SH-SY5Y (cell line): ENCODE data around the gene PTPRK.

Experiments
- GATA2 ChIP-seq: IDR thresholded peaks from 2 replicates; pipeline ENCODE4 v1.6.1; 2011; ENCODE audit warnings: mild to moderate bottlenecking, low read depth, low read length
- GATA3 ChIP-seq: IDR thresholded peaks from 2 replicates; pipeline ENCODE4 v1.6.1; 2011; ENCODE audit warnings: low read depth, mild to moderate bottlenecking, low read length, moderate library complexity

PTPRK gene

DNA sequence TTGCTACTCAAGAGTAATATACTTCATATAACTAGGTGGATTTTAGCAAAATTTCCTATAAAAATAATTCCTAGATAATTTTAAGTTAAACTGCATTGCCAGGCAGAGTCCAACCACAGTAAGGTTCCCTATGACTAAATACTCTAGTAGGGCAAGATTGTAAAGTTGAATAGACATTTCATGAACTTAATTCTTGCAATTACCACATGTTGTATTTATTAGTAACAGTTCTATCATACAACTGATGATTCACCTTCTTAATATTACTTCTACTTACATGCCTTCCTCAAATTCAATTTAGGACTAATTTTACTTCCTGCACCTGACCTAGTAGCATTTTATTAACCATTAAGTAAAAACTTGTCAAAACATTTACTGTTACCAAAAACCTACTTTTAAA lies 352.8 kb downstream of the PTPRK start:
- TF ChIP-seq GATA2 (no peak), GATA3 (no peak)

DNA sequence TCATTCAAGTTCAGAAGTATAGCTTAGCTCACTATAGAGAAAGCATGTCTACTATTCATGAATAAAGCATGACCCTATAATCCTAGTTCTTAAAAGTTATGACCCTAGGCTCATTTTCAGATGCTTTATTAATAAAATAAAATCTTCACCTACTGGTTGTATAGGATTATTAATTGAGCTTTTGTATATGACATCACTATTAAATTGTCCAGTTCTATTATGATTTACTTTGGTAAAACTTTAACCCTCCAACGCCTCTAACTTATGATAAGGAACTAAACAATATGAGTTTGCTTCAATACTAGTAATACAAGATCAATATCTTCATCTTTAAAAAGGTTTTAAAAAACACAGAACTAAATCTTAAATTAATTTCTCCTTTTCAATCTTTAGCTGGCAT lies 356.1 kb downstream of the PTPRK start:
- TF ChIP-seq GATA2: no peak
- no peak for TF ChIP-seq GATA3

DNA sequence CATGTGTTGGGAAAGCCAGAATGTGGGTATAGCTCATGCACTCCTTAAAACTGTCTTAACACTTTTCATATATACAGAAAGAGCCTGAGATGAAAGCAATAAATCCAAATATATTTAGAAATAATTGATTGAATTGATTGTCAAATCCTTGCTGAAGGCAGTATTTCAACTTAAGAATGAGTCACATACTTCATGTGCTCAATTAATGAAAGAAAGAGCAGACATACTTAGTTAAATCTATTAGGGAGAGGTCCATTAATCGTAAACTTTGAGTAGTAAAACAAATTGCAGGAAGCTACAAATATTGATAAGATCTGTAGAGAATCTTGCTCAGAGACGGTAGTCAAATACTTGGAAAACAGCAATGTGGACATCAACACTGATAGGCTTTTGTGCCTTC lies 358.0 kb downstream of the PTPRK start:
- TF ChIP-seq GATA3: no peak
- no peak for TF ChIP-seq GATA2

DNA sequence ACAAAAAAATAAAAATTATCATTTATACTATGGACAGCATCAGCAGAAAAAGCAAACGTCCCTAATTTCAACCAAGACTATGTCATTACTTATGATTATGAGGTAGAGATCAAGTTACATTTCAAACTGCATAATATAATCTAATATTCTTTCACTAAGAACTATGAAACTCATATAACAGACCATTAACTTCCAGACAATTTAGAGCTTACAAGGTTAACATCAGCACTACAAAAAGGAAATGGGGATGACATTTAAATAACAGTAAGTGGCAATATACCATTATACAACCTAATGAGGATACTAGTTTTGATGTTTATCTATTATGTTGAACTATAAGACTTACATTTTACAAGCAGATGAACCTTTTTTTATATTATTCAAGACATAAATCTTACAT lies 358.6 kb downstream of the PTPRK start:
- no peak for TF ChIP-seq GATA3
- TF ChIP-seq GATA2: no peak

DNA sequence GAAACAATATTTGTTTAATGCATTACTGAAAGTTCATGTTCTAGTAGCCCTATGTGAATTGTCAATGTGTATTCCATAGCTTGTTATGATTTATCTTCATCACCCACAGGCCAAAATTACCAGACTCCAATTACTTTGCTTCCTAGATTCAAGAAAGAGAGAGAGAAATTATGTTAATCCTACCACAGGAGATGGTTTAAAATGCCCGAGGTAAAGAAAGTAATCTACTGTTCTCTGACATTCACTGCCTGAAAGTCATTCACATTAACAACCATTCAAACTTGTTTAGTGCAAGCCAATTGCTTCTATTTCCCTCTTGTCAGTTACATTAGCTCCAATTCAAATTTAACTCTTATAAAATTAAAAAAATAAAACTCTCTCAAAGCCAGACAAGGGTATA lies 359.1 kb downstream of the PTPRK start:
- TF ChIP-seq GATA3 (no peak), GATA2 (no peak)

DNA sequence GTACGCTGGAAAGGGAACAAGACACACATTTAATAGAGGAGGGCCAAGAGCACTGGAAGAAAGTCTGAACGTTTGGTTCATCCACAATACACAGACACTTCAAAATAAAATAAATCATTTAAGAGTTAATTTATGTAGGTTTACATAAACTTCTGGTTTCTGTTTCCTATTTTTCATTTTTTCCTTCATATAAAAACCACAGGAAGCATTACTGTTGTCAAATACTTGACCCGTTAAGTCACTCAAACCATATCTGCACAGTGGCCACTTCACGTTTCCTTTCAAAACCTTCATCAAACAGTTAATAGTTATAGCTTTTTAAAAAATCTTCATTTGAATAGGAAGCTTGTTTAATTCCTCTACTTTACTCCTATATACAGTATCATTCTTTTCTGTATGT lies 361.9 kb downstream of the PTPRK start:
- TF ChIP-seq GATA3: no peak
- no peak for TF ChIP-seq GATA2

DNA sequence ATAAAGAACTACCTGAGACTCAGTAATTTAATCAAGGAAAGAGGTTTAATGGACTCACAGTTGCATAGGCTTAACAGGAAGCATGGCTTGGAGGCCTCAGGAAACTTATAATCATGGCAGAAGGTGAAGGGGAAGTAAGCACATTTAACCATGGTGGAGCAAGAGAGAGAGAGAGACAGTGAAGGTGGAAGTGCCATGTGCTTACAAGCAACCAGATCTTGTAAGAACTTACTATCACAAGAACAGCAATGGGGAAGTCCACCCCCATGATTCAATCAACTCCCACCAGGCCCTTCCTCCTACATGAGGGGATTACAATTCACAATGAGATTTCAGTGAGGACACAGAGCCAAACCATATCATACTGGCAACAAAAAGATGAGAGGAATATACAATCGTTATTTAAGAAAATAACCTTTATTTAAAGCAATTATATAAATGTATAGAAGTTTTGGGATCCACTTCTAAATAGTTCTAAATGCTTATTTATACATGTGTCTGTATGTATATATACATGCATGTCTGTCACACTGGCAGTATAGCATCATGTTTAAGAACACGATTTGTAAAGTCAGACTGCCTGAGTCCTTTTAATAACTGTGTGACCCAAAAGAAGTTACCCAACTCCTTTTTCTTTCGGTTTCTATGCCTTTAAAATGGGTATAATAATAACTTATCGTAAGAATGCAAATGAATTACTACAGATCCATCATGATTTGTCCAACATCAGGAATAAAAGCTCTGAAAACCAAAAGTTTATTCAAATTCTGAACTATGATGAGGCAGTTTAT lies 363.9 kb downstream of the PTPRK start:
- TF ChIP-seq GATA2 (no peak), GATA3 (no peak)

DNA sequence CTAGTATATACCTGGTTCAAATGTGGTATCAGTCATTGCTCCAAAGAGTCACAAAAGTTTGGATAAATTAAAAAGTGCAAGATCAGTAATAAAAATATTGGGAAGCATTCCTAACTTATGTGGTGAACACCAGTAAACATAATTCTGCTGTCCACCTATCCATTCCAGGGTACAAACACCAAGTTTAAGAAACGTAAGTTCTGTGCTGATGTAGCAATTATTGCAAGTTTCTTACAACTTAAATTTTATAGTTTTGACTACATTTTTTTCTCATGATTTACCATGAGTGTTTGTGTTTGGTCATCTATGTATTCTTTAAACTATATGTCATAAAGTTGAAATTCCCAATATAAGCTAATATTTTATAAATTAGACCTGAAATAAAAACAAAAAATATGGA lies 364.6 kb downstream of the PTPRK start:
- TF ChIP-seq GATA3 (no peak), GATA2 (no peak)

DNA sequence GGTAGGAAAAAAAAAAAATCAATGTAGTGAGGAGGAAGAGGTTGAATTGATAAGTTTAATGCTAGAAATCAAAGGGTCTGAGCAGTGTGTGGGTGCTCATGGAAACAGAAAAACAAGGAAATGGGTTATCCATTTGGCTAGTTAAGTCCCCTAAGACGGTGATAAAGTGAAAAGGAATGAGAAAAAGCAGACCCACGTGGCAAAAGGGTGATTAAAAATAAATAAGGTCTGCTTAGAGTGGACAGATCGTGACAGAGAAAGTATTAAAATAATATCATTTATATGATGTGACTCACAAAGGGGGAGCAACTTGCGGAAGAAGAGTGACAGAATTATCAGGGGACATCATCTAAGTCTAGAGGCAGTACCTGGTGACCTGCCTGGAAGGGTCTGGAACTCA lies 367.8 kb downstream of the PTPRK start:
- no peak for TF ChIP-seq GATA3

DNA sequence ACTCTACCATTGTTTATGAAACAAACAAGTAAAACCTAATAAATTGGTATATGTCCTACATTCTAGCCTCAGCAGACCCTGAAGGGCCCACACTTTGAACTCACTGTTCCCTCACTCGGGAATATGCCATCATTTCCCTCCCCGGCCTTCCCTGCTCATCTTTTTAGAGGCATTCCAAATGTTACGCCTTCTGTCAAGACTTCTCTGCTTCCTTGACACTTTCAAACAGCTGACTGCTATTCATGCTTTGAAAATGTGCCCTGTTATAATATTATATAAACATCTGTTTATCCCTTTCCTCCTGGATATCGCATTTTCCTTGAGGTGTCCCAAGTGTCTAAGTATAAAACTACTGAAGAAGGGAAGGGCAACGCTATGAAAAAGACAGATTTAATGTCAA lies 370.0 kb downstream of the PTPRK start:
- TF ChIP-seq GATA3 (no peak), GATA2 (no peak)

DNA sequence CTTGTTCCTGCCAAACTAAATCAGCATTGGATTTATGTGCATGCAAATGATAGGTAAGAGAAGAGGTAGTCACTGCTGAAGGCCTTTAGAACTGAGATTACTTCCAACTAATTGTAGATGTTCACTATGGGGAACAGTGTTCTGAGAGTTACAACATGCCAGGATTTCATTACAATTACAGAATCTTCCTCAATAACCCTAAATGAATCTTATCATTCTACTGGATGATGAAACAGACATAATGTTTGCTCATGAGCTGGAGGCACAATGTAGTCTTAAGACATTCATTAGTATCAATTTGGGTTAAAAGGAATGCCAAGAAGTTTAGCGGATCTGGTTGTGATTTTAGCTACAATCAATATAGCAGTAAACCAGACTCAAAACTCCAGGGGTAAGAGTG lies 370.6 kb downstream of the PTPRK start:
- no peak for TF ChIP-seq GATA3
- TF ChIP-seq GATA2: no peak

DNA sequence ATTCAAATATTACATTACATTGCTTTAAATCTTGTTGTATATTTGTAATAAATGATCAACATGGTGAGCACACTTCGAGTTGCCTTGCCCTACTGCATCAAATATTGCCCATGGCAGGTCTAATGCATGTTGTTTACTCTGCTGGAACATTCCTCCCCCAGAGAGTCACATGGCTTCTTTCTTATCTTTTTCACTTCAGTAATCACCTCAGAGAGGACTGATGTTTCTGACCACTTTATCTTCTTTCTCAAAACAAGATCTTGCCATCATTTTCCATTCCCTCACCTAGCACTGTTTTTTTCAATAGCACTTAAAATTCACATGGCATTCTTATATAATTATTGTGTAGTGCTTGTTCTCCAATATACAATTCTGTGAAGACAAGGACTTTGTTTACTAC lies 376.1 kb downstream of the PTPRK start:
- TF ChIP-seq GATA3 (no peak), GATA2 (no peak)

DNA sequence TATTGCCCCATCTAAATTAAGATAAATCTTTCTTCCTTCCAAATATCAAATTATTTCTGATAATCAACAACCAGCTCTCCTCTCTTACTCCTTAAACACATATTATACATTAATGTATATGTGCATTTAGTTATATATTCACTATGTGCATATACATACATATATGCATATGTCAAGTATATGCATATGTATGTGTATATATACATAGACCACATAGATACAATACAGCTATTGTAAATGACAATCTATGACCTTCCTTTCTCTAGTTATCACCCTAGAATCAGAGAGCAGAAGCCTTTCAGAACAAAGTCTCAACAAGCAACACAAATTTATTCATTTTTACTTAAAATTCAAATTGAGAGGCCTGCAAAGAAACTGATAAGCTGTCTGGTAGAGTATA lies 378.5 kb downstream of the PTPRK start:
- no peak for TF ChIP-seq GATA3
- TF ChIP-seq GATA2: no peak

DNA sequence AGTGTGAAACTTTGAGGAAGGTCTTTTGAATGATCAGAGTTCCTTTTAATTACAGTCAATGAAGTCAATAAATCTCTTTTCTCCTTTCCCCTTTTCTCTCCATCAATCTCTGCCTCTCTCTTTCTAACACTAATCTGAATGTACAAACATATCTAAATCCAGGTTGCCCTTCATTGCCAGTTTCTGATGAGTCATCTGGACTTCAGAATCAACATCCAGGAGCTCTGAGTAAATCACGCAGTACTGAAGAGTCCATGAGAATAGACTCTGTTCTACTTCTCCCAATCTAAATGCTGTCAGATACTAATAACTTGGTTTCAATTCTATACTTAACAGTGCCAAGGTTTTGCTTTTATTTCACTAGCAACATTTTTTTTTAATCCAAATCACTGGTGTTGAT lies 380.9 kb downstream of the PTPRK start:
- no peak for TF ChIP-seq GATA2
- no peak for TF ChIP-seq GATA3

DNA sequence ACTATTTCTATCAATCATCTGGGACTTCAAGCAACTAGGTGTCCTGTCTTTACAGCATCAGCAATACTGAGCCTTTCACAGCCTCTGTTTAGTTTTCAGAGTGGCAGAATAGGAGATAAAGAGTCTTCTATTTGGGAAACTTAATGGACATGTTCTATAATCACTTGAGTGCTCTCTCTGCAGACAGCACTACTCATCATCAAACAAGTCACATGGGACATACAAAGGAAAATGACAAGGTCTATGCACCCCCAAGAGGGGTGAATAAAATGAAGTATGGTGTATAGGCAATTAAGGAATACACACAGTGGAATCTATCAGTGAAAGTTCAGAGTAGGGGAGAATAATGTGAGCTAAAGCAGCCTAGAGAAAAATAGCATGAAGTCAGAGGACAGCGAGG lies 381.7 kb downstream of the PTPRK start:
- TF ChIP-seq GATA2: no peak
- no peak for TF ChIP-seq GATA3

DNA sequence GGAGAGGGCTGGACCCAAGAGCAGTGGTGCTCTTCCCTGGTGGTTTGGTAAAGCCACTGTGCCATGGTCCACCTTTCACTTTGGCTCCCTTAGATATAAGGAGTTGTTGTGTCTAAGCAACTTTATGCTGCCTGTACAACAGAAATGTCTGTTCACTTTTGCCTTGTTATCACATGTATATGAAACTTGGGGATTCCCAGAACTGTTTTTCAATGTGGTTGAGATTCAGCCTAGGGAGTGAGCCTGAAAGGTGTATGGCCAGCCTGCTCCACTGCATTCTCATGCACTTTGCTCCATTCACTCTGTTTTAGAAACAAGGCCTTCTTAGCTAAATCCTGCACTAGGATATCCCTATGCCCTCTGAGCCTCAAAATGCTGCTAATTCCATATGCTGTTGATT lies 385.1 kb downstream of the PTPRK start:
- TF ChIP-seq GATA2 (no peak), GATA3 (no peak)
